Left ventricle myocardium superior (tissue), 1 donor: ENCODE results near the gene ECHS1. TPM values are rescaled to one million over a fixed set of nuclear protein-coding genes. Genes with fewer than 3 reads are reported as not detected.
A peak's percentile ranks its signal among the peaks of the same experiment; 100 is the strongest.
"Not testable (repeated sequence)": the region's sequence is repeated elsewhere in the genome, so short reads cannot be mapped to it uniquely, and the experiment has no call there.

Experiments used
- ATAC-seq: fragments of 200-7000 bp; cut with Tn5 transposase; one replicate; pipeline ENCODE4 v1.9.1; 2020; ENCODE audit warnings: mild to moderate bottlenecking, moderate library complexity
- DNase-seq: peaks from one replicate; pipeline ENCODE4 v3.0.0-alpha.2; 2020
- intact Hi-C: fragments of 100-400 bp; cut with micrococcal nuclease; formaldehyde crosslinking; loops from one replicate; pipeline ENCODE4 v1.11.0; 2022
- total RNA-seq: library from RNA; stranded (reverse); fragmentation: NEBNext Ultra II Directional; extraction: Animal tissue kit (Norgen Biotek cat#: 25700); gene quantifications from one replicate; pipeline ENCODE4 v1.2.1, GENCODE V29; 2021
- donor health status: DM: no; HTN: yes; CAD: no; lungs with severe emphysema.

The ECHS1 gene
- total RNA-seq, 1 donor from 2014 or later, result 226 TPM

- no peak for DNase-seq
- ATAC-seq, result no peak
- intact Hi-C loops, result no loop called here
Observed at GRCh38 chr10:133332936-133333699, 40.0 kb downstream of the ECHS1 start.

- intact Hi-C loops, result no loop called here
- ATAC-seq, result peak; percentile 90
- DNase-seq, result peak; percentile 93
Observed at GRCh38 chr10:133329491-133330202, 43.5 kb downstream of the ECHS1 start.

DNA sequence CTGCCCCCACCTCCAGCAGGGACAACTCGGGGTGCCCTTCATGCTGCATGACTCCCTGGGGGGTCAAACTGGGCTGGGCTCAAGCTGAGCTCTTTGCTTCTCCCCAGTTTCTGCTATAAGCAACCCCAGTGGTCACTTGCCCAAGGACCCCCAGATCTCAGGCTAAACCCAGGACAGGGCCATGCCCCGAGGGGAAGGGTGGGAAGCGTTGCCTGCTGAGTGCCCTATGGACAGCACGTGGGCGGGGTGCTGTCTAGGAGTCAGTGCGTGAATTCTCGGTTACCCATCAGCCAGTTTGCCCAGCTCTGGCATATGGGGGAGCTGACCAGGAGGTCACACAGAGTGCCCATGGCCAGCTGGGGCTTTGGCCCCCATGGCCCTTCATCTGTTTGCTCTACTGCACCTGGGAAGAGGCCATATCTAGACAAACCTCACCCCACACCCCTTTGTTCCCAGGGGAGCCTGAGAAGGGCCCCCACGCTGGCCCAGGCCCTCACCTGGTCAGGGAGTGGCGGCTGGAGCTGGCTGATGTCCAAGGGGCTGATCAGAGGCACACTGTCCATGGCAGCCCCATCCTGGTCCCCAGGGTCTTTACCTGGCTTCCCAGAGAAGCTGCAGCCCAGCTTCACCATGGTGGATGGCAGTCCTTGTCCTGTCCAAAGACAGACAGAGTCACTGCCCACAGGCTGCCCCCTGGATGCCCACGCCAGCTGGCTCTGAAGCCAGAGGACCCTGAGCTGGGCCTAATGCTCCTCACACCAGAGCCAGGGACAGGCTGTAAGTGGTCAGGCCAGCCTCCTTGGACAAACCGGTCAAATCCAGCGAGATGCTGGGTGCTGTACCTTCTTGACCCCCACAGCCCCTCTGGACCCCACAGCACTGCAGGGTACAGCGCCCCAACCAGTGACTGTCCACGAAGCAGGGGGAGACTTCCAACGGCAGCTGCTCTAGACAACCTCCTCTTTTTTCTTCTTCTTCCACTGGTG lies 44.5 kb downstream of the ECHS1 start:
- DNase-seq (no peak), ATAC-seq (no peak)
- intact Hi-C loops, result no loop called here

- DNase-seq (no peak), ATAC-seq (no peak)
- intact Hi-C loops, result no loop called here
Observed at GRCh38 chr10:133327651-133328357, 45.4 kb downstream of the ECHS1 start.

GRCh38 chr10:133326745-133327650 lies 46.2 kb downstream of the ECHS1 start:
- ATAC-seq (no peak), DNase-seq (no peak)
- intact Hi-C loops, result no loop called here

DNA sequence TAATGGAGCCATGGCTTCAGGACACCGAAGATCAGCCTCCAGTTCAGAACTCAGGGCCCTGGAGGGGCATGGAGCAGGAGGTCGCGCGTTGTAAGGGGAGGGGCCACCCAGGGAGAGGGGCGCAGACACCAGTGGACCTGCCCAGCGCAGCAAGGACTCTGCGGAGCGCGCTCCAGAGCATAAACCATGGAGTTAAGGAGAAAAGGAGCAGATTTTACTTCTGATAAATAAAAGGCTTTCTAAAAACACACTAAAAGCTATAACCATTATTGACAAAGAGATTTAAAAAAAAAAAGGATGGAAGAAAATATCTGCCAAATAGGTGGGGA lies 47.0 kb downstream of the ECHS1 start:
- ATAC-seq, result no peak
- intact Hi-C loops, result no loop called here
- no peak for DNase-seq

DNA sequence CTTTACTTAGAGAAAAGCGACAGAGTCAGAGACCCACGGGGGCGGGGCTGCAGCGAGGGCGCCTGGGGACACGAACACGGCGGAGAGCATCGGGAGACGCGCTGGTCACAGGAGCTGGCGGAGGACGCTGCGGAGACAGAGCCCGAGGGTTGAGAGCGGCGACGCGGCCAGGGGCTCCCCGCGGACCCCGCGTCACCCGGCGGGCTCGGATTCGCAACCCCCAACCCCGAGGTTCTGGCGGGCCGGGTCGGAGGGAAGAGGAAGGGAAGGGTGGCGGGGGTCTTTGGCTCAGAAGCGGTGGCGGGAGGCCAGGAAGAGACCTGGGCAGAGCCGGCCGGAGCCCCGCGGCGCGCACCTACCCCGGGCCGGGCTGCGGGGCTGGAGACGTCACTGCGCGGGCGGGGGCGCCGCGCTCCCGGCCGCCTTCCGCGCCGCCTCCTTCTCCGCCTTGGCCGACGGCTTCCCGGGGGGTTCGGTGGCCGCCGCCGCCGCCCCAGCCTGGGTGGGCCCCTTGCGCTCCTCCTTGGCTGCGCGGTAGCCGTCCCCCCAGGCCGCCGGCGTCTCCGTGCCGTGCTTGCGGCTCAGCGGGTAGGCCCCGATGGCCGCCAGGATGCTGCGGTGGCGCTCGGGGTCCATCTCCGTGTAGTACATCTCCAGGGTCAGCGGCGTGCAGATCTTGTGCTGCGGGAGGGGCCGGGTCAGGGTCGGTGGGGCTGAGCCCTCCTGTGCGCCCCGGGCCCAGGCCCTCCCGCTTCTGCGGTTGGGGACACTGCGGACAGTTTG lies 47.5 kb downstream of the ECHS1 start:
- DNase-seq (no peak), ATAC-seq (peak; percentile 27)
- intact Hi-C loops, result no loop called here

GRCh38 chr10:133324857-133325260 lies 48.3 kb downstream of the ECHS1 start:
- no peak for DNase-seq
- intact Hi-C loops, result no loop called here
- ATAC-seq, result no peak

DNA sequence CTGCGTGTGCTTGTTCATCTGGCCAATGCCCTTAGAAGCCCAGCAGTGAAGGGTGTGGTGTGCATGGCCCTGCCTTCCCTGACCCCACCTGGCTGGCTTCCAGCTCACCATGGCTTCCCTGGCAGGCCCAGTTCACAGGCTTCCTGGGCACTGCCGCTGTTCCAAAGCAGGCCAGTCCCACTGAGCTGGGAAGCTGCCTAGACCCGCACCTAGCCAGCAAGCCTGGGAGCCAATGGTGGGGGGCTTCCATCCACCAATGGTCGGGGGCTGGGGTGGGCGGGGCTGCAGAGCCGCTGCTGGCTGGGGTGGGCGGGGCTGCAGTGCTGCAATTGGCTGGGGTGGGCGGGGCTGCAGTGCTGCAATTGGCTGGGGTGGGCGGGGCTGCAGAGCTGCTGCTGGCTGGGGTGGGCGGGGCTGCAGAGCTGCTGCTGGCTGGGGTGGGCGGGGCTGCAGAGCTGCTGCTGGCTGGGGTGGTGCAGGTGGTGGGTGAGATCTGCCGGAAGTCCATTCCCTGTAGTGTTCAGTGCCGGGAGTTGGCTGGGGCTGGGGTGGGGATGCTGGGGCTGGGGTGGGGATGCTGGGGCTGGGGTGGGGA lies 48.9 kb downstream of the ECHS1 start:
- intact Hi-C loops, result no loop called here
- DNase-seq, result peak; percentile 76

GRCh38 chr10:133322064-133322709 lies 51.0 kb downstream of the ECHS1 start:
- ATAC-seq, DNase-seq, intact Hi-C loops: not testable (repeated sequence)

More for the DNA sequence above, 48.9 kb downstream of the ECHS1 start:
- peak; percentile 85 for ATAC-seq

DNA sequence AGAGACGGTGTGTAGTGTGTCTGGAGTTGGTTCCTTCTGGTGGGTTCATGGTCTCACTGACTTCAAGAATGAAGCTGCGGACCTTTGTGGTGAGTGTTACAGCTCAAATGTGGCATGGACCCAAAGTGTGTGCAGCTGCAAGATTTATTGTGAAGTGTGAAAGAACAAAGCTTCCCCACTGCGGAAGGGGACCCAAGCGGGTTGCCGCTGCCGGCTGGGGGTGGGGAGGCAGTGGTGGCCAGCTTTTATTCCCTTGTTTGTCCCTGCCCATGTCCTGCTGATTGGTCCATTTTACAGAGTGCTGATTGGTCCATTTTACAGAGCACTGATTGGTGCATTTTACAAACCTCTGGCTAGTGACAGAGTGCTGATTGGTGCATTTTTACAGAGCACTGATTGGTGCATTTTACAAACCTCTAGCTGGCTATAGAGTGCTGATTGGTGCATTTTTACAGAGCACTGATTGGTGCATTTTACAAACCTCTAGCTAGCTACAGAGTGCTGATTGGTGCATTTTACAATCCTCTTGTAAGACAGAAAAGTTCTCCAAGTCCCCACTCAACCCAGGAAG lies 52.2 kb downstream of the ECHS1 start:
- ATAC-seq, intact Hi-C loops: not testable (repeated sequence)

GRCh38 chr10:133318494-133319127 lies 54.5 kb downstream of the ECHS1 start:
- intact Hi-C loops, result no loop called here
- DNase-seq, result peak; percentile 77

More for the DNA sequence above, 52.2 kb downstream of the ECHS1 start:
- DNase-seq, result not testable (repeated sequence)

GRCh38 chr10:133316732-133317131 lies 56.4 kb downstream of the ECHS1 start:
- intact Hi-C loops, result no loop called here
- ATAC-seq (no peak), DNase-seq (no peak)

More at GRCh38 chr10:133318494-133319127, 54.5 kb downstream of the ECHS1 start:
- peak; percentile 90 for ATAC-seq

GRCh38 chr10:133316266-133316665 lies 56.9 kb downstream of the ECHS1 start:
- ATAC-seq (no peak), DNase-seq (no peak)
- intact Hi-C loops, result no loop called here

- DNase-seq (no peak), ATAC-seq (no peak)
- intact Hi-C loops, result no loop called here
Observed at GRCh38 chr10:133315847-133316246, 57.3 kb downstream of the ECHS1 start.
